ENCODE measurements around the gene WARS2. TPM values are rescaled to one million over a fixed set of nuclear protein-coding genes. Genes with fewer than 3 reads are reported as not detected.

WARS2 gene
- total and polyA plus RNA-seq, 7 donors, result 3.4 to 10.8 (median 7.8) TPM

GRCh38 chr1:119086830-119087229 is 53.6 kb downstream of the WARS2 start:
- Histone ChIP-seq H3K27me3 (ENCODE audit: insufficient read depth in 3 of 3, low read length in 2 of 3) (no peaks in the 10 kb centered on the region), H3K4me3 (no peak overlapping the region), H3K4me1 (peaks cover 9% of the 10 kb centered on the region), H3K27ac (no peak overlapping the region), H3K36me3 (ENCODE audit: insufficient read depth in 1 of 2, low read depth in 1 of 2) (no peaks in the 10 kb centered on the region), H3K9me3 (no peaks in the 10 kb centered on the region)
- DNase-seq (no peak), ATAC-seq (no peak)
- WGBS, 3 donors, result 84 to 93% (median 87%) methylated on average over 2 of the region's 2 CpGs
- no peak for TF ChIP-seq CTCF (IDR thresholded peaks at IDR 0.05)
- intact Hi-C loops (cut with DNase I), result no loop called here

GRCh38 chr1:119084798-119085197 is 55.7 kb downstream of the WARS2 start:
- ATAC-seq, result no peak

GRCh38 chr1:119083980-119084379 is 56.5 kb downstream of the WARS2 start:
- DNase-seq (no peak), ATAC-seq (no peak)
- H3K36me3 ChIP-seq (ENCODE audit: insufficient read depth in 1 of 2, low read depth in 1 of 2), result no peaks in the 10 kb centered on the region
- H3K27ac ChIP-seq, result no peak overlapping the region
- H3K9me3 ChIP-seq, result no peaks in the 10 kb centered on the region
- intact Hi-C loops (cut with DNase I), result no loop called here
- WGBS, 3 donors, result 75 to 78% (median 78%) methylated on average over 6 of the region's 6 CpGs
- no peaks in the 10 kb centered on the region for H3K27me3 ChIP-seq (ENCODE audit: insufficient read depth in 3 of 3, low read length in 2 of 3)
- no peaks in the 10 kb centered on the region for H3K4me1 ChIP-seq
- no peak for TF ChIP-seq CTCF (IDR thresholded peaks at IDR 0.05)
- H3K4me3 ChIP-seq, result no peak overlapping the region

More at GRCh38 chr1:119084798-119085197, 55.7 kb downstream of the WARS2 start:
- Histone ChIP-seq H3K27me3 (ENCODE audit: insufficient read depth in 3 of 3, low read length in 2 of 3) (no peaks in the 10 kb centered on the region), H3K9me3 (no peaks in the 10 kb centered on the region), H3K27ac (no peak overlapping the region), H3K36me3 (ENCODE audit: insufficient read depth in 1 of 2, low read depth in 1 of 2) (no peaks in the 10 kb centered on the region), H3K4me3 (no peak overlapping the region), H3K4me1 (no peaks in the 10 kb centered on the region)
- 75 to 84% (median 78%) methylated on average over 10 of the region's 10 CpGs for WGBS, 3 donors
- no peak for DNase-seq
- TF ChIP-seq CTCF (IDR thresholded peaks at IDR 0.05), result no peak
- intact Hi-C loops (cut with DNase I), result no loop called here

- WGBS, 3 donors, result 70 to 85% (median 85%) methylated on average over 1 of the region's 1 CpG
- no peak for TF ChIP-seq CTCF (IDR thresholded peaks at IDR 0.05)
- no peaks in the 10 kb centered on the region for H3K36me3 ChIP-seq (ENCODE audit: insufficient read depth in 1 of 2, low read depth in 1 of 2)
- H3K4me3 ChIP-seq, result no peak overlapping the region
- no peaks in the 10 kb centered on the region for H3K4me1 ChIP-seq
- ATAC-seq (no peak), DNase-seq (no peak)
- H3K27ac ChIP-seq, result no peak overlapping the region
- H3K9me3 ChIP-seq, result no peaks in the 10 kb centered on the region
- intact Hi-C loops (cut with DNase I), result no loop called here
- no peaks in the 10 kb centered on the region for H3K27me3 ChIP-seq (ENCODE audit: insufficient read depth in 3 of 3, low read length in 2 of 3)
These were observed 57.0 kb downstream of the WARS2 start for GRCh38 chr1:119083479-119083878.

- WGBS, 3 donors, result 60 to 77% (median 70%) methylated on average over 3 of the region's 3 CpGs
- no peak for DNase-seq
- H3K36me3 ChIP-seq (ENCODE audit: insufficient read depth in 1 of 2, low read depth in 1 of 2), result no peaks in the 10 kb centered on the region
- no peak for TF ChIP-seq CTCF (IDR thresholded peaks at IDR 0.05)
- H3K4me1 ChIP-seq, result no peaks in the 10 kb centered on the region
- no peaks in the 10 kb centered on the region for H3K9me3 ChIP-seq
- H3K4me3 ChIP-seq, result no peak overlapping the region
- no peak for ATAC-seq
- H3K27ac ChIP-seq, result no peak overlapping the region
- H3K27me3 ChIP-seq (ENCODE audit: insufficient read depth in 3 of 3, low read length in 2 of 3), result no peaks in the 10 kb centered on the region
- intact Hi-C loops (cut with DNase I), result no loop called here
These were observed 58.8 kb downstream of the WARS2 start for GRCh38 chr1:119081700-119082099.
